NCI-H2227 (cell line): ENCODE measurements around the gene HSPG2.

Source experiments
- DNase-seq: peaks from one replicate; lab custom pipeline; 2025; ENCODE audit not compliant: unreplicated experiment; lab: John Stamatoyannopoulos, UW

HSPG2 gene

GRCh38 chr1:21849909-21850576 is 87.1 kb downstream of the HSPG2 start:
- DNase-seq: no peak

- DNase-seq: no peak
These were observed 88.5 kb downstream of the HSPG2 start for GRCh38 chr1:21848524-21849174.

- DNase-seq: no peak
These were observed 89.6 kb downstream of the HSPG2 start for GRCh38 chr1:21847223-21848205.

DNA sequence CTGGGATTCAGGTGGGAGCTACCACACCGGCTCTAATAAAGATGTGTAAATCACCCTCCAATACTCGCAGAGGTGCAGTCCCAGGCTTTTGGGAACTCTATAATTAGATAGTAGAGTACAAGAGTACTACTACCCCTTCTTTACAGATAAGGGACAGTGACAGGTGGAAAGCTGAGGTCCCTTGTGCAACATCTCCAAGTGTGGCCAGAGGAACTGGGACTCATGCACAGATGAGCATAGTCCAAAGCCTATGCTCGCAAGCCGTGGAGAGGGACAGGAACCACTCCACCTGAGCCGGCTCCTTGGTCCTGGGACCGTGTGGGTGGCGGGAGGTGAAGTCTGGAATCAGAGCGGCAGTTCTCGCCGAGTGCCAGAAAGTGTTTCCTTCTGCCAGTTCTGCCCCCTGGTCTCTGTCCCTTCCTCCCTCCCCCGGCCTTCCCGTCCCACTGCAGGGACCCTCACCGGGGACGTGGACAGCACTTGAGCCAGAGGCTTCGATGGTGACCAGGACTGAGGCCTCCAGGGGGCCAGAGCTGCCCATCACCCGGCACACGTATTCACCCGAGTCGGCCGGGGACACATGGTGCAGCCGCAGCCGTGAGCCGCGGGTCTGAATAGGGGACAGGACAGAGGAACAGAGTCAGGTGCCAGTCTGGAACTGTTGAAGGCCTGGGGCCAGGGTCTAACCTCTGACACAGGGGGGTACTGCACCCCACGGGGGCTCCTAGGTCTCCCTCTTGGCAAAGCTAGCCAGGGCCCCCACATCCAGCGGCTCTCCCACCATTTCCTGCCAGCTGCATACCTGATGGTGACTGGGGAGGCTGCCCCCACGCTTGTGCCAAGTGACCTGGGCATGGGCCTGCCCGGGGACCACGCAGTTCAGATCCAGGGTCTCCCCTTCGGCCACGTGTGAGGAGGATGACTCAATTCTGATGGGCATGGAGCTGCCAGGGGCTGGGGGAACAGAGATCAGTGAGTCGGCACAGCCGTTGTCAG is 91.2 kb downstream of the HSPG2 start:
- no peak for DNase-seq

DNA sequence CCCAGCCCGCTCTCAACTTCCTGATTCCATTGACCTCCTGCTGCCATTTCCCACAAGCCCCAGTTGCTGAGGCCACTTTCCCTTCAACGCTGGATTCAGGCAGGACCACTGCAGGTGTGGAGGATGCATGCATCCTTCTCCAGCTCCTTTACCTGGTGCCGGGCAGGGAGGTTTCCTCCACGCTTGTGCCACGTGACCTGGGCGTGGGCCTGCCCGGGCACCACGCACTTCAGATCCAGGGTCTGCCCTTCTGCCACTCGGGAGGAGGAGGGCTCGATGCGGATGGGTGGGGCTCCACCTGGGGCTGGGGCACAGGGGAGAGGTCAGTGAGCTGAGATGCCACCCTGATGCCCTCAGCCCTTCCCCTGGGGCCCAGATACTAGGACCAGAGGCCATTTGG is 93.1 kb downstream of the HSPG2 start:
- DNase-seq: no peak

GRCh38 chr1:21843208-21843607 is 93.9 kb downstream of the HSPG2 start:
- DNase-seq: no peak

- no peak for DNase-seq
These were observed 94.4 kb downstream of the HSPG2 start for GRCh38 chr1:21842606-21843162.

DNA sequence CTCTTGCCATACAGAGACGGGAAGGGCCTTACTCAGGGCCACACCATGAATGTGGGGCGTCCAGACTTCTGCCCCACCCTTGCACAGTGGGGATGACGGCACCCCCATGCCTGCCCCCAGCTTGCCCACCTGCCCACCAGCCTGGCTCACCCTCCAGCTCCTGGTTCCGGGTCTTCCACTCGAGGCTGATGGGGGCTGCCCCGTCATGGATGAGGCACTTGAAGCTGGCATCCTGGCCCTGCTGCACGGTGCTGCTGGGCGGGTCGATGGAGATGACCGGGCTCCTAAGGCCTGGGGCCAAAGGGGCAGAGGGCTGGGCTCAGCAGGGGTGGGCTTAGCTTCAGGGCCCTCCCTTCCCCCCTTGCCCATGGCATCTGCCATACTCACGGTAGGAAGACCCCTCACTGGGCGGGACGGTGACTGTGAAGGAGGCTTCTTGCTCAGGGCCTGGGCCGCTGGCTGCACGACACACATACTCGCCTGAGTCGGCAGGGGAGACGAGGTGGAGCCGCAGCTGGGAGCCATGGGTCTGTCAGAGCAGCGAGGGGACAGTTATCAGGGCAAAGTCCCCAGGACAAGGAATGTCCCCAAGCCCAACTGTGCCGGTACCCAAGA is 95.2 kb downstream of the HSPG2 start:
- DNase-seq: no peak

GRCh38 chr1:21840981-21841380 is 96.1 kb downstream of the HSPG2 start:
- DNase-seq: no peak

DNA sequence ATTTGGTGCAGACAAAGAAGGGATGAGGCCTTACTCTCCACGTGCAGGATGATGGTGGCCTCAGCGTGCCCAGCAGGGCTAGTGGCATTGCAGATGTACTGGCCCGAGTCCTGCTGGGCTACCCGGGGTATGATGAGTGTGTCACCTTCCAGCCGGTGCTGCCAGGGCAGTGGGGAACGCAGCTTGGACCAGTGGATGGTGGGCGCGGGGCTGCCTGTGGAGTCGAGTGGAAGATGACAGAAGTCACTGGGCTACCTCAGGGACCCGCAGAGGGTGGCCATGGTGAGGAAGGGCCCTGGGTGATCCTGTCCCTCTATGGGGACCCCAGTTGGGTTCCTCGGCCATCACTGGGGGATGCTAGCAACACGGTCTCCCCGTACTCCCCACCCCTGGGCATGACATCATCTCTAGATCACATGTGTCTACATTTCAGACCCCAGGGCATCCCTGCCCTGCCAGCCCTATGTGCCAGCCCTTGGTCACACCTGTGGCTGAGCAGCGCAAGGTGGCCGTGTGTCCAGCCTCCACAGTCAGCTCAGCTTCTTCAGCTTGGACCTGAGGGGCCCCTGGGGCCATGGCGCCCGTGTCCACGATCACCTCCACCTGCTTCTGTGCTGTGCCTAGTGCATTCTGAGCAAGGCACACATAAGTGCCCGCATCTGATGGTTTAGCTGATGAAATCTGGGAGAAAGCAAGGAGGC is 97.6 kb downstream of the HSPG2 start:
- no peak for DNase-seq

DNA sequence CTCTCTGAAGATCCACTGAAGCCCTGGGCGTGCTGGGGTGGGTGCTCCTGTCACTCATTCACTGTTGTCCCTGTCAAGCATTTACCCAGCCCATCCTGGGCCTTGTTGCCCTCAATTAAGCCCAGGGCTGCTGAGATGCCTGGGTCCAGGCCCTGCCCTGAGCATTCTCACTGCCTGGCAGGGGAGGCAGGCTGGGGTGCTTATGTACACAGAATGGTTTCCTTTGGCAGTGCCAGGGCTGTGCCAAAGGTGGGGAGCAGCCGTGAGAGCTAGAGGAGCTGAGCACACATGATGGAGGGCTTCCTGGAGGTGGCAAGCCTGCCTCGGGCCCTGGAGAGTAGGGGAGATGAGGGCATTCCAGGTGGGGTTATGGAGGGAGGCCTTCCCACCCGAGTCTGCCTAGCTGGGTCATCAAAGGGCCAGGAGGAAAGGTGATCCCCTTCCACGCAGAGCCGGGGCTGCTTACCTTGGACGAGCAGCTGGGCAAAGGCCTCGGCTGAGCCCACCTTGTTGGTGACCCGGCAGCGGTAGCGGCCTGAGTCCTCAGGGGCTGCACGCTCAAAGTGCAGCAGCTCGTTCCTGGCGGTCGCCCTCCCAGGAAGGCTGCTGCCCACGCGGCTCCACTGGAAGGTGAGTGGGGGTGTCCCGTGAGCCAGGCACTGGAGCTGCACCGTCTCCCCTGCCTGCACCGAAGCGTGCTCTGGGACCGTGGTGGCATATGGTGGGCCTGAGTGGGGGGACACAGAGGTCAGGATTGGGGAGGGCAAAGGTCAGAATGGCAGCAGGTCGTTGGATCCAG is 98.6 kb downstream of the HSPG2 start:
- no peak for DNase-seq

DNA sequence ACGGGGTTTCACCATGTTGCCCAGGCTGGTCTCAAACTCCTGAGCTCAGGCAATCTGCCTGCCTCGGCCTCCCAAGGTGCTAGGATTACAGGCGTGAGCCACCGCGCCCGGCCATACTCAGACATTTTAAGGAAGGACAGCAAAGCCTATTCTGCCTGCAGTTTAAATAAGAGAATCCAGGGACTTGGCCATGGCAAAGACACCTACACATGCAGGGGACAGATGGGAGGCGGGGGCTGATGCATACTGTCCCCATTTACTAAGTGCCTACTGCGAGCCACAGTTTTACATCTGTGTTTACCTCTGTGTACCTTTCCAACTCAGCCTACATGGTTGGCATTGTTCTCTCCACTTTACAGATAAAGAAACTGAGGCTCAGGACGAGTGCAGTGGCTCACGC is 99.6 kb downstream of the HSPG2 start:
- DNase-seq: no peak

DNA sequence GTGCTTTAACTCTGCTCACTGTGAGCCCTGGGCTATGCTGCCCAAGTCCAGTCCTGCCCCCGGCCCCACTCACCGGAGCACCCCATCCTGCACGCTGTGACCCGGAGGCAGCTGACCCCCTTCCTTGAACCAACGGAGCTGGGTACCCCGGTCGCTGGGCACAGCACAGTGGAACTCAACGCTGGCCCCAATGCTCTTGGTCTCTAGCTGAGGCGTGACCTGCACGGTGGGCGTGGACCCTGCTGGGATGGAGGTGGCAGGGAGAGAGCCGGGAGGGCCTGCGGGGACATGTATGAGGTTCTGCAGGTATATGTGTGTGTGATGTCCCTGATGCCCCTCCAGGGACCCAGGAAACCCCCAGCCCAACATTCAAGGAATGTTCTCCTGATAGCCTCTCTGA is 100.4 kb downstream of the HSPG2 start:
- DNase-seq: no peak

- no peak for DNase-seq
These were observed 101.1 kb downstream of the HSPG2 start for GRCh38 chr1:21836010-21836409.

- no peak for DNase-seq
These were observed 102.4 kb downstream of the HSPG2 start for GRCh38 chr1:21834666-21835065.

DNA sequence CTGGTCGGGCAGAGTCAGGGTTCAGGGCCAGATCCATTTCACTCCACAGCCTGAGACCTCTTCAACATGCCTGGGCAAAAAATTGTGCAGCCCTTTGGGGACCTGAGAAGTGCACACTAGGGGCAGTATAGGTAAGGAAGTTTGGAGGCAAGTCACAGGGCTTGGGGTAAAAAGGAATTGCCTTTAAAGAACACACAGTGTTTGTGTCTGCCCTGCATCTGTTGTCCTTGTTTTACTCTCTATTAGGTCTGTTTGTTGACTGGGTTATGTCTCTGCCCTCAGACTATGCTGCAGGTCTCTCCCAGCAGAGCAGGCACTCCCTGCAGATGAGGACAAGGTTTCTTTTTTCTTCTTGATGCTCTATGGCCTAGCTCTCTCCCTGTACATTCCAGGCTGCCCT is 103.0 kb downstream of the HSPG2 start:
- DNase-seq: no peak

- no peak for DNase-seq
These were observed 103.6 kb downstream of the HSPG2 start for GRCh38 chr1:21833392-21833976.

- no peak for DNase-seq
These were observed 105.6 kb downstream of the HSPG2 start for GRCh38 chr1:21831454-21831970.
